Measurements from ENCODE around the gene MYO15B.

DNA sequence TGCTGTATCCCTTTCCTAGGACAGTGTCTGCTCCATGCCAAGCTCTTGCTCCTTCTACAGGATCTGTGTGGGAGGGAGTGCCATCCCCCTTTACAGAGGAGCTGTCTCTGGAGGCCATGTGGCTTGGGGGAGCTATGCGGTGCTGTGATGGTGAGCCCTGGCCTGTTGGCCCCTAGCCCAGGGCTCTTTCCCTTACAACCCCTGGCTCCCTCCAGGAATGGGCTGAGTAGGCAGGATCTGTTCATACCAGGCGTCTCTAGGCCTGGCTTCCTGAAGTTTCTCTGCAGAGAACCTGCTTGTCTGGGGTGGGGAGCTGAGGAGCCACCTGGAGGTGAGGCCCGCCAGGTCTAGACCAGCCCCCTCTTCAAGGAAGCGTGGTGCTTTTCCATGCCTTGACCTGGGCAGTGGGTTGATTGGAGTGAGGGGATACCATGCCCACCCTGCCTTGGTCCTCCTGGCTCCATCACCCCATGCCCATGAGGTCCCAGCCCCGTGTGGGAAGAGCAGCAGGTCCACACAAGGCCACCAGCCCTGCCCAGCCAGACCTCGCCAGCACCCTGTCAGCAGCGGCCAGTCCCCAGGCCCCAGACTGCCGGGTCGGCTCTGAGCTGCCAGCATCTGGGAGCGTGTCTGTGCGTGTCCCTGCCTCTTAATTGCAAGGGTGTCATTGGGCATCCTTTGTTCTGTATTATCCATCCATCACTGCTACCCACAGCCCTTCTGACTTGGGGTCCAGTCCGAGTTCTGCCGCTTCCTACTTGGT, 47.5 kb upstream of the MYO15B start:
- TF ChIP-seq, protein P1, sequence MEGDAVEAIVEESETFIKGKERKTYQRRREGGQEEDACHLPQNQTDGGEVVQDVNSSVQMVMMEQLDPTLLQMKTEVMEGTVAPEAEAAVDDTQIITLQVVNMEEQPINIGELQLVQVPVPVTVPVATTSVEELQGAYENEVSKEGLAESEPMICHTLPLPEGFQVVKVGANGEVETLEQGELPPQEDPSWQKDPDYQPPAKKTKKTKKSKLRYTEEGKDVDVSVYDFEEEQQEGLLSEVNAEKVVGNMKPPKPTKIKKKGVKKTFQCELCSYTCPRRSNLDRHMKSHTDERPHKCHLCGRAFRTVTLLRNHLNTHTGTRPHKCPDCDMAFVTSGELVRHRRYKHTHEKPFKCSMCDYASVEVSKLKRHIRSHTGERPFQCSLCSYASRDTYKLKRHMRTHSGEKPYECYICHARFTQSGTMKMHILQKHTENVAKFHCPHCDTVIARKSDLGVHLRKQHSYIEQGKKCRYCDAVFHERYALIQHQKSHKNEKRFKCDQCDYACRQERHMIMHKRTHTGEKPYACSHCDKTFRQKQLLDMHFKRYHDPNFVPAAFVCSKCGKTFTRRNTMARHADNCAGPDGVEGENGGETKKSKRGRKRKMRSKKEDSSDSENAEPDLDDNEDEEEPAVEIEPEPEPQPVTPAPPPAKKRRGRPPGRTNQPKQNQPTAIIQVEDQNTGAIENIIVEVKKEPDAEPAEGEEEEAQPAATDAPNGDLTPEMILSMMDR (IDR thresholded peaks at IDR 0.05; ENCODE audit: insufficient read depth, low read length): no peak
- no peak for TF ChIP-seq POLR2AphosphoS5 (IDR thresholded peaks at IDR 0.05; ENCODE audit: low read depth)
- TF ChIP-seq, protein P2, sequence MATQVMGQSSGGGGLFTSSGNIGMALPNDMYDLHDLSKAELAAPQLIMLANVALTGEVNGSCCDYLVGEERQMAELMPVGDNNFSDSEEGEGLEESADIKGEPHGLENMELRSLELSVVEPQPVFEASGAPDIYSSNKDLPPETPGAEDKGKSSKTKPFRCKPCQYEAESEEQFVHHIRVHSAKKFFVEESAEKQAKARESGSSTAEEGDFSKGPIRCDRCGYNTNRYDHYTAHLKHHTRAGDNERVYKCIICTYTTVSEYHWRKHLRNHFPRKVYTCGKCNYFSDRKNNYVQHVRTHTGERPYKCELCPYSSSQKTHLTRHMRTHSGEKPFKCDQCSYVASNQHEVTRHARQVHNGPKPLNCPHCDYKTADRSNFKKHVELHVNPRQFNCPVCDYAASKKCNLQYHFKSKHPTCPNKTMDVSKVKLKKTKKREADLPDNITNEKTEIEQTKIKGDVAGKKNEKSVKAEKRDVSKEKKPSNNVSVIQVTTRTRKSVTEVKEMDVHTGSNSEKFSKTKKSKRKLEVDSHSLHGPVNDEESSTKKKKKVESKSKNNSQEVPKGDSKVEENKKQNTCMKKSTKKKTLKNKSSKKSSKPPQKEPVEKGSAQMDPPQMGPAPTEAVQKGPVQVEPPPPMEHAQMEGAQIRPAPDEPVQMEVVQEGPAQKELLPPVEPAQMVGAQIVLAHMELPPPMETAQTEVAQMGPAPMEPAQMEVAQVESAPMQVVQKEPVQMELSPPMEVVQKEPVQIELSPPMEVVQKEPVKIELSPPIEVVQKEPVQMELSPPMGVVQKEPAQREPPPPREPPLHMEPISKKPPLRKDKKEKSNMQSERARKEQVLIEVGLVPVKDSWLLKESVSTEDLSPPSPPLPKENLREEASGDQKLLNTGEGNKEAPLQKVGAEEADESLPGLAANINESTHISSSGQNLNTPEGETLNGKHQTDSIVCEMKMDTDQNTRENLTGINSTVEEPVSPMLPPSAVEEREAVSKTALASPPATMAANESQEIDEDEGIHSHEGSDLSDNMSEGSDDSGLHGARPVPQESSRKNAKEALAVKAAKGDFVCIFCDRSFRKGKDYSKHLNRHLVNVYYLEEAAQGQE (IDR thresholded peaks at IDR 0.05; ENCODE audit: insufficient replicate concordance, low read depth): no peak
- TF ChIP-seq SPI1 (IDR thresholded peaks at IDR 0.05; ENCODE audit: borderline replicate concordance, low read depth): no peak
- no peak for TF ChIP-seq GABPA (IDR thresholded peaks at IDR 0.05; ENCODE audit: low read depth)
